ENCODE results near the gene PROSER3.

Gene PROSER3

DNA sequence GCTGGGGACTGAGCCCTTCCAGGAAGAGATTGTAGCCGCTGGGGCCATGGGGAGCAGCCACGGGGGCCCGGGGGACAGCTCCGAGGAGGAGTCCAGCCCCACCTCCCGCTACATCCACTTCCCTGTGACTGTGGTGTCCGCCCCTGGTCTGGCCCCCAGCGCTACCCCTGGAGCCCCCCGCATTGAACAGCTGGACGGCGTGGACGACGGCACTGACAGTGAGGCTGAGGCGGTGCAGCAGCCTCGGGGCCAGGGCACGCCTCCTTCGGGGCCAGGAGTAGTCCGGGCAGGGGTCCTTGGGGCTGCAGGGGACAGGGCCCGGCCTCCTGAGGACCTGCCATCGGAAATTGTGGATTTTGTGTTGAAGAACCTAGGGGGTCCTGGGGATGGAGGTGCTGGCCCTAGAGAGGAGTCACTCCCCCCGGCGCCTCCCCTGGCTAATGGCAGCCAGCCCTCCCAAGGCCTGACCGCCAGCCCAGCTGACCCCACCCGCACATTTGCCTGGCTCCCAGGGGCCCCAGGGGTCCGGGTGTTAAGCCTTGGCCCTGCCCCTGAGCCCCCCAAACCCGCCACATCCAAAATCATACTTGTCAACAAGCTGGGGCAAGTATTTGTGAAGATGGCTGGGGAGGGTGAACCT lies 25.3 kb upstream of the PROSER3 start:
- no peak for DNase-seq
- Histone ChIP-seq H3K9me3 (ENCODE audit: control extremely low read depth in 1 of 5, control insufficient read depth in 4 of 5, insufficient read depth in 2 of 5, low read depth in 1 of 5, low read length in 4 of 5) (no peaks in the 10 kb centered on the region), H3K27me3 (replicated peaks in 2 of 5; ENCODE audit: control insufficient read depth in 4 of 5, insufficient read depth in 5 of 5, low read length in 4 of 5) (no peaks in the 10 kb centered on the region), H3K36me3 (ENCODE audit: control insufficient read depth in 4 of 4, insufficient read depth in 4 of 4, low read length in 3 of 4) (peaks cover 15 to 90% (median 80%) of the 10 kb centered on the region in 4 experiments), H3K27ac (ENCODE audit: insufficient read depth in 1 of 2, low read depth in 1 of 2, low read length in 2 of 2, poor library complexity in 1 of 2, severe bottlenecking in 2 of 2) (no peak overlapping the region), H3K4me1 (ENCODE audit: control extremely low read depth in 1 of 4, control insufficient read depth in 4 of 4, insufficient read depth in 4 of 4, low read length in 3 of 4) (no peaks in the 10 kb centered on the region), H3K4me3 (ENCODE audit: control insufficient read depth in 1 of 7, extremely low read depth in 1 of 7, insufficient read depth in 4 of 7, low read depth in 2 of 7, low read length in 6 of 7) (no peak overlapping the region)
- ChIA-PET POLR2A (no interaction called here), CTCF (no interaction called here)
- 93% methylated on average over 15 of the region's 25 CpGs for WGBS (ENCODE audit: insufficient coverage)

DNA sequence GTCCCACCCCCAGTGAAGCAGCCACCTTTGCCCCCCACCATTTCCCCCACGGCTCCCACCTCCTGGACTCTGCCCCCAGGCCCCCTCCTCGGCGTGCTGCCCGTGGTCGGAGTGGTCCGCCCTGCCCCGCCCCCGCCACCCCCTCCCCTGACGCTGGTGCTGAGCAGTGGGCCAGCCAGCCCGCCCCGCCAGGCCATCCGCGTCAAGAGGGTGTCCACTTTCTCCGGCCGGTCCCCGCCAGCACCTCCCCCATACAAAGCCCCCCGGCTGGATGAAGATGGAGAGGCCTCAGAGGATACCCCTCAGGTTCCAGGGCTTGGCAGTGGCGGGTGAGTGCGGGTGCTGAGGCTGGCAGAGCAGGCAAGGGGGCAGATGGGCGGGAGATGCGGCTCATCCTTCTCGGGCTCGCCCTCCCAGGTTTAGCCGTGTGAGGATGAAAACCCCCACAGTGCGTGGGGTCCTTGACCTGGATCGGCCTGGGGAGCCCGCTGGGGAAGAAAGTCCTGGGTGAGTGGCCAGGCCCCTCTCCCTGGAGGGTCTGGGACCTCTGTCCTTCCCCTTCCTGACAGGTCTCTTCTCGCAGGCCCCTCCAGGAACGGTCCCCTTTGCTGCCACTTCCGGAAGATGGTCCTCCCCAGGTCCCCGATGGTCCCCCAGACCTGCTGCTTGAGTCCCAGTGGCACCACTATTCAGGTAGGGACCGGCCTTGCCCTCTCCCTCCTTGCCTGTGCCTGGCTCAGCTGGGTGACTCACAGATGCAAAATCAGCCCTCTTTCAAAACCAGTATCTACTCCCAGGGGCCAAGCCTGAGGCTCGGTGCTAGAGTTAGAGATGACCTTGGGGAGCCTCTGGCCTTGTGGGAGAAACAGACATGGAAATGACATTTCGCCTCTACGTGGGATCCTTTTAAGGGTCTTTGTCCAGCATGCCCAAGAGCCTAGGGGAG lies 24.5 kb upstream of the PROSER3 start:
- Histone ChIP-seq H3K27me3 (replicated peaks in 2 of 5; ENCODE audit: control insufficient read depth in 4 of 5, insufficient read depth in 5 of 5, low read length in 4 of 5) (no peaks in the 10 kb centered on the region), H3K27ac (ENCODE audit: insufficient read depth in 1 of 2, low read depth in 1 of 2, low read length in 2 of 2, poor library complexity in 1 of 2, severe bottlenecking in 2 of 2) (no peak overlapping the region), H3K4me3 (ENCODE audit: control insufficient read depth in 1 of 7, extremely low read depth in 1 of 7, insufficient read depth in 4 of 7, low read depth in 2 of 7, low read length in 6 of 7) (no peak overlapping the region), H3K36me3 (ENCODE audit: control insufficient read depth in 4 of 4, insufficient read depth in 4 of 4, low read length in 3 of 4) (peaks cover 15 to 90% (median 80%) of the 10 kb centered on the region in 4 experiments), H3K9me3 (ENCODE audit: control extremely low read depth in 1 of 5, control insufficient read depth in 4 of 5, insufficient read depth in 2 of 5, low read depth in 1 of 5, low read length in 4 of 5) (no peaks in the 10 kb centered on the region), H3K4me1 (ENCODE audit: control extremely low read depth in 1 of 4, control insufficient read depth in 4 of 4, insufficient read depth in 4 of 4, low read length in 3 of 4) (no peaks in the 10 kb centered on the region)
- WGBS (ENCODE audit: insufficient coverage) = 96% methylated on average over 15 of the region's 35 CpGs
- DNase-seq = no peak
- ChIA-PET CTCF (interaction anchor here (0.9 kb wide), 1 partner anchor 10 kb away, joined by 3 read pairs; no protein-coding TSS in a partner anchor), POLR2A (no interaction called here)

DNA sequence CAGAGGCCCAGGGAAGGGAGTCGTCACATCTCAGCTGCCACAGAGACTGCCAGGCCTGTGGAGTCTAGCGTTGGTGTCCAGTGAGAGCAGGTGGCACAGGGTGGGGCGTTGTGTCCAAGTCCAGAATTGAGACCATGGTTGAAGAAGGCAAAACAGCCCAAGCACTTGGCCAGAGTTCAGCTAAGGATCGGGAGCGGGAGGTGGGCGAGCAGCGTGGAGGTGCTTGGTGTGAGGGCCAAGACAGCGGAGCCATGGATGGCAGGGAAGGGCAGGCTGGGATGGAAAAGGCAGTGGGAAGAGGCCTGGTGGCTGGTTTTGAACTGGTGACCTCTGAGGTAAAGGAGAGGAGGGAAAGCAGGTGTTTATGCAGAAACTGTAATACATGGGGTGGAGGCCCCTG lies 23.7 kb upstream of the PROSER3 start:
- ChIA-PET CTCF (interaction anchor here (0.9 kb wide), 1 partner anchor 11 kb away, joined by 3 read pairs; no protein-coding TSS in a partner anchor), POLR2A (no interaction called here)
- DNase-seq = no peak
- Histone ChIP-seq H3K9me3 (ENCODE audit: control extremely low read depth in 1 of 5, control insufficient read depth in 4 of 5, insufficient read depth in 2 of 5, low read depth in 1 of 5, low read length in 4 of 5) (no peaks in the 10 kb centered on the region), H3K4me1 (ENCODE audit: control extremely low read depth in 1 of 4, control insufficient read depth in 4 of 4, insufficient read depth in 4 of 4, low read length in 3 of 4) (no peaks in the 10 kb centered on the region), H3K27ac (ENCODE audit: insufficient read depth in 1 of 2, low read depth in 1 of 2, low read length in 2 of 2, poor library complexity in 1 of 2, severe bottlenecking in 2 of 2) (no peak overlapping the region), H3K4me3 (ENCODE audit: control insufficient read depth in 1 of 7, extremely low read depth in 1 of 7, insufficient read depth in 4 of 7, low read depth in 2 of 7, low read length in 6 of 7) (no peak overlapping the region), H3K27me3 (replicated peaks in 2 of 5; ENCODE audit: control insufficient read depth in 4 of 5, insufficient read depth in 5 of 5, low read length in 4 of 5) (no peaks in the 10 kb centered on the region), H3K36me3 (ENCODE audit: control insufficient read depth in 4 of 4, insufficient read depth in 4 of 4, low read length in 3 of 4) (peaks cover 10 to 90% (median 76%) of the 10 kb centered on the region in 4 experiments)
- WGBS (ENCODE audit: insufficient coverage) = 100% methylated on average over 8 of the region's 8 CpGs

DNA sequence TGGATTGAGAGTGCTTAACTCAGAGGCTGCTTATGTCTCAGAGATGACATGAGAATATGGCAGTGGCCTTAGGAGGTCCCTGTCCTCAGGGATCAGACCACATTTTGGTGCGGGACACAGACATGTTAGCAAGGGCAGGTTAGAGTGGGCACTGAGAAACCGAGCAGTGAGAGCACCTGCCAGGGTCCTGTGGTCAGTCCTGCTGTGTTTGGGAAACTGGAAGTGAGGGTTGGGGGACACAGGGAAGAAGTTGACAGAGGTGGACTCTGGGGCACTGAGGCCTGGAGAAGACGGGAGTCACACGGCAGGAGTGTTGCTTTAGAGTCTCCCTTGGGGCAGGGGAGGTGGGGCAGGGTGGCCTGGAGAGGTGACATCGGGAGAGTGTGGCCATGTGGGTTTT lies 23.1 kb upstream of the PROSER3 start:
- POLR2A ChIA-PET = interaction anchor here (0.5 kb wide), 1 partner anchor 16 kb away, joined by 4 read pairs; no protein-coding TSS in a partner anchor
- WGBS (ENCODE audit: insufficient coverage) = 97% methylated on average over 4 of the region's 5 CpGs

DNA sequence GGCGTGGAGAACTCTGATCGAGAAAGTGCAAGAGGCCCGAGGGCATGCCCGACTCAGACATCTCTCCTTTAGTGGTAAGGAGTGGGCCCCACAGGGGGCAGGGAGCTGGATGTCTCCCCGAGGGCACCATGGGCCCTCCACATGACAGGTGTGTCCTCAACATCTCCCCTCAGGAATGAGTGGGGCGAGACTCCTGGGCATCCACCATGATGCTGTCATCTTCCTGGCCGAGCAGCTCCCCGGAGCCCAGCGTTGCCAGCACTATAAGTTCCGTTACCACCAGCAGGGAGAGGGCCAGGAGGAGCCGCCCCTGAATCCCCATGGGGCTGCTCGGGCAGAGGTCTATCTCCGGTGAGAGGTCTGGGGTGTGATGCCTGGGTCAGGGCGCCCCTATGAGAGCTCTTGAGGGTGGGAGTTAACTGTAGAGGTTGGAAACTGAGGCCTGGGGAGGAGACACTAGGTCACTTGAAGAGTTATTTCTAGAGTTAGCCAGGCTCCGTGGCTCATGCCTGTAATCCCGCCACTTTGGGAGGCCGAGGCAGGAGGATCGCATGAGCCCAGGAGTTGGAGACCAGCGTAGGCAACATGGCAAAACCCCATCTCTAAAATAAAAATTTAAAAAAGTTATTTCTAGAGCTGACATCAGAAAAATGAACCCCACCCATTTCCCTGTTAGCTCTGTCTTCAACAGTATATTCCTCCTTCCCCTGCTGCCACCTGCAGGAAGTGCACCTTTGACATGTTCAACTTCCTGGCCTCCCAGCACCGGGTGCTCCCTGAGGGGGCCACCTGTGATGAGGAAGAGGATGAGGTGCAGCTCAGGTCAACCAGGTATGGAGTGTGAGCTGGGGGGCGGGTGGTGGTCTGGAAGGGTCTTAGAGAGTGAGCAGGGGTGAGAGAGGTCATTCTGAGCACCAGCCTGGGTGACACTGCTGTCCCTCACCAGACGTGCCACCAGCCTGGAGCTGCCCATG lies 20.8 kb upstream of the PROSER3 start:
- 98% methylated on average over 9 of the region's 22 CpGs for WGBS (ENCODE audit: insufficient coverage)
- DNase-seq = no peak
- Histone ChIP-seq H3K36me3 (ENCODE audit: control insufficient read depth in 4 of 4, insufficient read depth in 4 of 4, low read length in 3 of 4) (peaks cover 7 to 67% (median 51%) of the 10 kb centered on the region in 4 experiments), H3K27me3 (replicated peaks in 2 of 5; ENCODE audit: control insufficient read depth in 4 of 5, insufficient read depth in 5 of 5, low read length in 4 of 5) (no peaks in the 10 kb centered on the region), H3K27ac (ENCODE audit: insufficient read depth in 1 of 2, low read depth in 1 of 2, low read length in 2 of 2, poor library complexity in 1 of 2, severe bottlenecking in 2 of 2) (no peak overlapping the region), H3K9me3 (ENCODE audit: control extremely low read depth in 1 of 5, control insufficient read depth in 4 of 5, insufficient read depth in 2 of 5, low read depth in 1 of 5, low read length in 4 of 5) (no peaks in the 10 kb centered on the region), H3K4me3 (ENCODE audit: control insufficient read depth in 1 of 7, extremely low read depth in 1 of 7, insufficient read depth in 4 of 7, low read depth in 2 of 7, low read length in 6 of 7) (no peak overlapping the region), H3K4me1 (ENCODE audit: control extremely low read depth in 1 of 4, control insufficient read depth in 4 of 4, insufficient read depth in 4 of 4, low read length in 3 of 4) (peaks cover 4 to 26% (median 22%) of the 10 kb centered on the region in 4 experiments)
- CTCF ChIA-PET = interaction anchor here (0.9 to 1.3 kb wide), 4 partner anchors 9 to 43 kb away, joined by 3 to 5 read pairs (median 4); no protein-coding TSS in a partner anchor
- POLR2A ChIA-PET = interaction anchor here (0.6 kb wide), 1 partner anchor 12 kb away, joined by 4 read pairs; no protein-coding TSS in a partner anchor

More for the DNA sequence above, 23.1 kb upstream of the PROSER3 start:
- no peak for DNase-seq
- Histone ChIP-seq H3K36me3 (ENCODE audit: control insufficient read depth in 4 of 4, insufficient read depth in 4 of 4, low read length in 3 of 4) (peaks cover 10 to 89% (median 71%) of the 10 kb centered on the region in 4 experiments), H3K9me3 (ENCODE audit: control extremely low read depth in 1 of 5, control insufficient read depth in 4 of 5, insufficient read depth in 2 of 5, low read depth in 1 of 5, low read length in 4 of 5) (no peaks in the 10 kb centered on the region), H3K27ac (ENCODE audit: insufficient read depth in 1 of 2, low read depth in 1 of 2, low read length in 2 of 2, poor library complexity in 1 of 2, severe bottlenecking in 2 of 2) (no peak overlapping the region), H3K4me3 (ENCODE audit: control insufficient read depth in 1 of 7, extremely low read depth in 1 of 7, insufficient read depth in 4 of 7, low read depth in 2 of 7, low read length in 6 of 7) (no peak overlapping the region), H3K4me1 (ENCODE audit: control extremely low read depth in 1 of 4, control insufficient read depth in 4 of 4, insufficient read depth in 4 of 4, low read length in 3 of 4) (peaks cover 0 to 4% (median 3%) of the 10 kb centered on the region in 4 experiments), H3K27me3 (replicated peaks in 2 of 5; ENCODE audit: control insufficient read depth in 4 of 5, insufficient read depth in 5 of 5, low read length in 4 of 5) (no peaks in the 10 kb centered on the region)
- CTCF ChIA-PET = interaction anchor here (0.9 kb wide), 1 partner anchor 11 kb away, joined by 3 read pairs; no protein-coding TSS in a partner anchor

DNA sequence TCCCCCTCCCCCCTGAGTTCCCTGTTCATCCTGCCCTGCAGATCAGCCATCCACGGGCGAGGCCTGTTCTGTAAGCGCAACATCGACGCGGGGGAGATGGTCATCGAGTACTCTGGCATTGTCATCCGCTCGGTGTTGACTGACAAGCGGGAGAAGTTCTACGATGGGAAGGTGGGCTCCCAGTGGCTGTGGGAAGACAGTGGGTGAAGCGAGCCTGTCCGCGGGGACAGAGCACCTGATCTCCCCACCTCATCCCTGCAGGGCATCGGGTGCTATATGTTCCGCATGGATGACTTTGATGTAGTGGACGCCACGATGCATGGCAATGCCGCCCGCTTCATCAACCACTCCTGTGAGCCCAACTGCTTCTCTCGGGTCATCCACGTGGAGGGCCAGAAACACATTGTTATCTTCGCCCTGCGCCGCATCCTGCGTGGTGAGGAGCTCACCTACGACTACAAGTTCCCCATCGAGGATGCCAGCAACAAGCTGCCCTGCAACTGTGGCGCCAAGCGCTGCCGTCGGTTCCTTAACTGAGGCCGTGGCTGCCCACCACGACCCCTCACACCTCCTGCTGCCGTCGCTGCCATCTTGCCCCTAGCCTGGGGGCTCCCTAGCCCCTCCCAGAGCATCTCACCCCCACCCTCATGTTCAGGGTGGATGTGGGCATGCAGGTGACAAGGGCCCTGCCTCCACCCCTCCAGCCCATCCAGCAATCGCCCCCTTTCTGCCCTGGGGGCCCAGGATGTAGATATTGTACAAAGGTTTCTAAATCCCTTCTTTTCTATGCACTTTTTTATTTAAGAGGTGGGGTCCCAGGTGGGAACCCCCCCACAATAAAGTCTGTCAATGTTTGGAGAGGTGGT lies 19.7 kb upstream of the PROSER3 start:
- Histone ChIP-seq H3K9me3 (ENCODE audit: control extremely low read depth in 1 of 5, control insufficient read depth in 4 of 5, insufficient read depth in 2 of 5, low read depth in 1 of 5, low read length in 4 of 5) (no peaks in the 10 kb centered on the region), H3K27ac (ENCODE audit: insufficient read depth in 1 of 2, low read depth in 1 of 2, low read length in 2 of 2, poor library complexity in 1 of 2, severe bottlenecking in 2 of 2) (no peak overlapping the region), H3K36me3 (ENCODE audit: control insufficient read depth in 4 of 4, insufficient read depth in 4 of 4, low read length in 3 of 4) (peaks cover 7 to 59% (median 45%) of the 10 kb centered on the region in 4 experiments), H3K4me1 (ENCODE audit: control extremely low read depth in 1 of 4, control insufficient read depth in 4 of 4, insufficient read depth in 4 of 4, low read length in 3 of 4) (peaks cover 4 to 36% (median 32%) of the 10 kb centered on the region in 4 experiments), H3K4me3 (ENCODE audit: control insufficient read depth in 1 of 7, extremely low read depth in 1 of 7, insufficient read depth in 4 of 7, low read depth in 2 of 7, low read length in 6 of 7) (no peak overlapping the region), H3K27me3 (replicated peaks in 2 of 5; ENCODE audit: control insufficient read depth in 4 of 5, insufficient read depth in 5 of 5, low read length in 4 of 5) (no peaks in the 10 kb centered on the region)
- ChIA-PET CTCF (interaction anchor here (0.9 to 1.3 kb wide), 4 partner anchors 10 to 44 kb away, joined by 3 to 5 read pairs (median 4); no protein-coding TSS in a partner anchor), POLR2A (no interaction called here)
- WGBS (ENCODE audit: insufficient coverage) = 93% methylated on average over 31 of the region's 37 CpGs
- no peak for DNase-seq
